ENCODE results near the gene TMEM150C.

DNA sequence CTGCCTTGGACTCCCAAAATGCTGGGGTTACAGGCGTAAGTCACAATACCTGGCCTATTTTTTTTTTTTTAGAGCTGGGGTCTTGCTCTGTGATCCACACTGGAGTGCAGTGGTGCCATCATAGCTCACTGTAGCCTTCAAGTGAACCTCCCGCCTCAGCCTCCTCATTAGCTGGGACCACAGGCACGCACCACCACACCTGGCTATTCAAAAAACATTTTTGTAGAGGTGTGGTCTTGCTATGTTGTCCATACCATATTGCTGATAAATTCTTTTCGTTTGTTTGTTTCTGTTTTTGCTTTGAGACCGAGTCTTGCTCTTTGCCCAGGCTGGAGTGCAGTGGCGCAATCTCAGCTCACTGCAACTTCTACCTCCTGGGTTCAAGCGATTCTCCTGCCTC lies 109.8 kb downstream of the TMEM150C start:
- TF ChIP-seq, protein P1, sequence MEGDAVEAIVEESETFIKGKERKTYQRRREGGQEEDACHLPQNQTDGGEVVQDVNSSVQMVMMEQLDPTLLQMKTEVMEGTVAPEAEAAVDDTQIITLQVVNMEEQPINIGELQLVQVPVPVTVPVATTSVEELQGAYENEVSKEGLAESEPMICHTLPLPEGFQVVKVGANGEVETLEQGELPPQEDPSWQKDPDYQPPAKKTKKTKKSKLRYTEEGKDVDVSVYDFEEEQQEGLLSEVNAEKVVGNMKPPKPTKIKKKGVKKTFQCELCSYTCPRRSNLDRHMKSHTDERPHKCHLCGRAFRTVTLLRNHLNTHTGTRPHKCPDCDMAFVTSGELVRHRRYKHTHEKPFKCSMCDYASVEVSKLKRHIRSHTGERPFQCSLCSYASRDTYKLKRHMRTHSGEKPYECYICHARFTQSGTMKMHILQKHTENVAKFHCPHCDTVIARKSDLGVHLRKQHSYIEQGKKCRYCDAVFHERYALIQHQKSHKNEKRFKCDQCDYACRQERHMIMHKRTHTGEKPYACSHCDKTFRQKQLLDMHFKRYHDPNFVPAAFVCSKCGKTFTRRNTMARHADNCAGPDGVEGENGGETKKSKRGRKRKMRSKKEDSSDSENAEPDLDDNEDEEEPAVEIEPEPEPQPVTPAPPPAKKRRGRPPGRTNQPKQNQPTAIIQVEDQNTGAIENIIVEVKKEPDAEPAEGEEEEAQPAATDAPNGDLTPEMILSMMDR (conservative IDR thresholded peaks at IDR 0.05 in 1 of 2, IDR thresholded peaks at IDR 0.05 in 1 of 2; ENCODE audit: low read depth in 1 of 2, low read length in 2 of 2) = no peak
- no peak for TF ChIP-seq EZH2 (IDR thresholded peaks at IDR 0.05; ENCODE audit: low read length, missing control alignments)
